Ammon's horn (tissue), 1 donor: ENCODE measurements around the gene F8A2.
"Not testable (repeated sequence)": the region's sequence is repeated elsewhere in the genome, so short reads cannot be mapped to it uniquely, and the experiment has no call there.

Source experiments
- DNase-seq: peaks from one replicate; pipeline ENCODE4 v3.0.0-alpha.2; 2016; ENCODE audit warnings: low spot score

The F8A2 gene

DNA sequence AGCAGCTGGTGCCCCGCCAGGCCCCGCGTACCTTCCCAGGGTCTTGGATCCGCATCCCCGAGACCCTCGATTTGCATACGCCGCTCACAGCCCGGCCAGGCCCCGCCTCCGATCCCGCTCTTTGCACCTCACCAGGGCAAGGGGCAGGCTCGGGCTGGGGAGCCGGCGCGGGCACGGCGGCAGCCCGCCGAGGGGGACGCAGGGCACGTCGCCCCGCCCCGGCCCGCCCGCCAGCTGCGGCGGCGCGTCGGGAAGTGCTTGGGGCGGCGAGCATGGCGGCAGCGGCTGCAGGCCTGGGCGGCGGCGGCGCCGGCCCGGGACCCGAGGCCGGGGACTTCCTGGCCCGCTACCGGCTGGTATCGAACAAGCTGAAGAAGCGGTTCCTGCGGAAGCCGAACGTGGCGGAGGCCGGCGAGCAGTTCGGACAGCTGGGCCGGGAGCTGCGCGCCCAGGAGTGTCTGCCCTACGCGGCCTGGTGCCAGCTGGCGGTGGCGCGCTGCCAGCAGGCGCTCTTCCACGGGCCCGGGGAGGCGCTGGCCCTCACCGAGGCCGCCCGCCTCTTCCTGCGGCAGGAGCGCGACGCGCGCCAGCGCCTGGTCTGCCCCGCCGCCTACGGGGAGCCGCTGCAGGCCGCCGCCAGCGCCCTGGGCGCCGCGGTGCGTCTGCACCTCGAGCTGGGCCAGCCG lies at the start of gene F8A2:
F8A2 (plus strand) TSS at position 253 of the 686 bp plus-strand sequence; CDS start at position 273, 20 bp downstream.
- not testable (repeated sequence) for DNase-seq

DNA sequence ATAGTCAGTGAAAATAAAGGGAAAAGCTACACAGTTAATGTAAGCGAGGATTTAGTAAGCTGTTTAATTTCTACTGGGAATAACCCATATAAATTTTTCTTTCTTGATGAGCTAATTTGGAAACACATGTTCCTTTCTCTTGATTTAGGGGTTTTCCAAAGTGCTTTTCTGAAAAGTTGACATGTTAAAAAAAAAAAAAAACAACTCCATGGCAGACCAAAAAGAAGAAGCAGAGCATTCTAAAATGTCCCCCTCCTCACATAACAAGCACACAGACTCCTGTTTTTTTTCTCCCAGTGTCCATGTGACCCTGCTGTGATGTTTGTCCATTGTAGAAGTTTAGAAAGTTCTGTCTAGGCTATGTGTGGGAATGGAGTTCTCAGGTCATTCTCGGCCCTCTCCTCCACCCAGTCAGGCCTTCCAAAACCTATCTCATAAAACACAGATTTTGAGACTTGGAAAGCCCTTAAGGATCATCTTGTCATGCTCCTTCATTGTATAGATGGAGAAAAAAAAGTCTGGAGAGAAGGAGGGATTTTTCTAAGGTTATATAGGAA lies 48.3 kb upstream of the F8A2 start:
- DNase-seq: no peak

DNA sequence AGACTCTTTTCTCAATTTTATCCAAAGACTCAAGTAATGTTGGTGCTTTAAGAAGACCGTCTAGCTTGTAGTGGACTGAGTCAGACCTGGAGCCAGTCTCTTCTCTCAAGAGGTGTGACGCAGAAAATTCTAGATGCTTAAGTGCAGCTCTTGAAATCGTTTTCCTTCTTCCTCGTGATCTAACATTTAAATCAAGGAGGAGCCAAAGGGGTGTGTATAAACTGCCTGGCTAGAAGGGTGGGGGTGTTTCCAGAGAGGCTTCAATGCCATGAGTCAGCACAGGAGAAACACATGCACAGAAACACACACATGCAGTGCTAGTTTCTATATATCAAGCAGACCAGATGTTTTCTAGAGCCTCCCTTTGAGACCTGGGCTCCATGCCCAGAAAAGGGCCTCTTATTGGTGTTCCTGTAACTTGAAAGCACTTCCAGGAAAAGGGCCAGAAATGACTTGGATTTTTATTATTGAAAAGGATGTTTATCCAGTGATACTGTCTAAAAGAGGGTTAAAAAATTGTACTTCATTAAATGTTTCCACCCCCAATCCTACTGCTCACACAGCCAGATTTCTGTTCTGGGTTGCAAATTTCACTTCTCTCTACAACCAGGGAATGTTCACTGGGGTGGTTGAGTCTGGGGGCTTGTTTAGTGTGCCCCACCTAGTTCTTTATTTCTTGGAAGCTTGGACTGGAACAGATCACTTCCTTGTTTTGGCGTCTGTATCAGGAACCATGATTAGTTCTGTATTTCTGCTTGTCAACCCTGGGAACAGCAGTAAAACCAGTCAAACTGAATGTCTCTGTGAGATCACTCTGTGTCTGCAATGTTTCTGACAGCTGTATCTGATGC lies 47.2 kb upstream of the F8A2 start, which contains the start of gene CLIC2:
CLIC2 (minus strand) TSS at position 129 of the 851 bp plus-strand sequence. CDS start 187 bp downstream, outside the sequence.
- peak; percentile 4 for DNase-seq

DNA sequence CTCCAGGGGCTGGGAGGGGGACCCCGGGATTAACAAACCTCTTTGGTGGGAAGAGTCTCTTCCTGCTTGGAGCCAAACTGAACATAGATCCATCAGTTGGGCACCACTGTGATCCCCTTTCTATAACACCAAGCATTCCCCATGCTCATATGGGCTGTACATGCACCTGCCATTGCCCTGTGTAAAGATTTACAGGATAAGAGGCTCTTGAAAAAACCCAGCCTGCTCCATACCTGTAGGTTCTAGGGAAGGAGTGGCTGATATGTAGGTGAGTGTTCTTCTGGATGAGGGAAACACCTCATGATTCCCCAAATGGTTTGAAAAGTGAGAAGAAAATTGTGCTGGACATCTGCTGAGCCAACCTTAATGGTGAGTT lies 46.6 kb upstream of the F8A2 start:
- not testable (repeated sequence) for DNase-seq

DNA sequence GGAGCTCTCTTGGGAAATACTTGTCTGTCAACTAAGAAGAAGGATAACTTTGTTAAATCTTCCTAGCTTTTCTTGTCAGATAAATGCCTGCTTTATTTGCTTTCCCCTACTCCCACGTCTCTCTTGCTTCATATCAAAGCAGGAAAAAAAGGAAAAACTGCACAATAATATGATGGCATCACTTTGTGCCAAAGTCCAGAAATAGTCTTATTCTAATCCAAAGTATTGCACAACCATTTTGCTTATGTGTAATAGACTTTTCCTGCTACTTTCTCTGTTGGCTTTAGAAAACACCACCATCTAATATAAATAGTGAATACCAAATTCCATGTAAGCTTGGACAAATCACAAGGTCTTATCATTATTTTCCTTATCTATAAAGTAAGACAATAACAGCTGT lies 36.2 kb upstream of the F8A2 start:
- DNase-seq: not testable (repeated sequence)

DNA sequence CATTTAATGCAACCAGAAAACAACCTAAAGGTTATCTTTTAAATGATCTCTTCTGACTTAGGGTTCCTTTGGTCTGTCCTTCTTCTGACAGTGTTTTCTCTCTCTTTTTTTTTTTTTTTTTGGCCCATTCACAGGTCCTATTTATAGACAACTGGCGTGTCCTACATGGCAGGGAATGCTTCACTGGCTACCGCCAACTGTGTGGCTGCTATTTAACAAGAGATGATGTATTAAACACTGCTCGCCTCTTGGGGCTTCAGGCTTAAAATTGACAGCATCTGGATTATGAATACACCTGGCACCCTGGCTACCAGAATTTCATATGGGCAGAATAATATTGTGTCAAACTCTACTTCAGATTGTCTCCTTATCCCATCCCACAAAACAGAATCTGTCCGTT lies 32.4 kb upstream of the F8A2 start:
- DNase-seq: not testable (repeated sequence)

DNA sequence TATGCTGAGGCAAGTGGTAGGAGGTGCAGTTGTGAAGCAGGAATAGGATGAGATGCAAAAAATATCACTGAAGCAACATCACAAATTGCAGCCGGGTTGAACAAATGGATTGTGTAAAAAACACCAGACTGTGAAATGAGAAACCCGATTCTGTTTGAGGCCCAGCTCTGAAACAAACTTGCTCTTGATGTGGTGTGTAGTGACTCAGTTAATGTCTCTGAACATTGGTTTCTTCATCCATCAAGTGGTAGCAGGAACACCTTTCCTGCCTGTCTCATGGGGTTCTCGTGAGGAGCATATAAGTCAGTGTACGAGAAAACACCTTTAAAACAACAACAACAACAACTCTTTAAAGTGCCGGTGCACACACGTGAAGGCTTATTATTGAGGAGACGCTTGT lies 18.2 kb upstream of the F8A2 start:
- DNase-seq: not testable (repeated sequence)

DNA sequence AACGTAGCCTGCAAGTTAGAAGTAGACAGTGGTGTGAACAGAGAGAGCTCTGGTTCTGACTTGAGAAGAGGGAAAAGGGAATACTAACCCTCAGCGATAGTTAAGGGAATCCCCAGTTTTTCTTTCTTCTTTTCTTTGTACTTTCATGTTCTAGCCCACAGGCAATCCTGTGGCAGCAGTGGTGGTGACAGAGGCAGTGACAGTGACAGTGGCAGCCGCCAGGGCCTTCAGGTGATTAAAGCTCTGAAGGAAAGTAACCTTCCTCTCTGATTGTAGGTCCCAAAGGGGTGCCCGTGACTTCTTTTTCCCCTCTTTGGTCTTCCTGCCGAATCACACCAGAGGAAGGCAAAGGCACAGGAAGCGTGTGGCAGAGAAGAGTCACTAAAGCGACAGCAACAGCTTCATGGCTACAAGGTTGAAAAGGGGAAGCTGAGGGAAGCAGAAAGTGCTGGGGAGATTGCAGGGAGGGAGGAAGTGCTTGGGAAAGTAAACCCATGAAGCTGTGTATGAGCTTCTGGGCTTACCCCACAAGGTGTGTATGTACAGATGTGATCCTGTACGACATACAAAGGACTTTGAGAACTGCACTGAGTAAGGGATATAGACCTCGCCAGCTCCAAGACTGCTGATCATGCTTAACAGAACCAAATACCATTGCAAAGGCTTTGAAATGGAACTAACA lies 8.0 kb upstream of the F8A2 start:
- not testable (repeated sequence) for DNase-seq

DNA sequence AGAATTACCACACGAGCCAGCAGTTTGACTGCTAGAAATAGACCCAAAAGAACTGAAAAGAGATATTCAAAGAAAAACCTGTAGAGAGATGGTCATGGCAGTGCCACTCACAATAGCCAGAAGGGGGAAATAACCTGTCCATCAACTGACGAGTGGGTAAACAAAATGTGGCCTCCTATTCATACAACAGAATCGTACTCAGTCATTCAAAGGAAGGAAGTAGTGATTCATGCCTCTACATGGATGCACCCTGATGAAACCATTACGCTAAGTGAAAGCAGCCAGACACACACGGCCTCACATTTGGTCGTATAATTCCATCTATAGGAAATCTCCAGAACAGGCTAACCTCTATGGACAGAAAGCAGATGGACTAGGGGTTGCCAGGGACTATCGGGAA lies 2.1 kb upstream of the F8A2 start:
- not testable (repeated sequence) for DNase-seq

DNA sequence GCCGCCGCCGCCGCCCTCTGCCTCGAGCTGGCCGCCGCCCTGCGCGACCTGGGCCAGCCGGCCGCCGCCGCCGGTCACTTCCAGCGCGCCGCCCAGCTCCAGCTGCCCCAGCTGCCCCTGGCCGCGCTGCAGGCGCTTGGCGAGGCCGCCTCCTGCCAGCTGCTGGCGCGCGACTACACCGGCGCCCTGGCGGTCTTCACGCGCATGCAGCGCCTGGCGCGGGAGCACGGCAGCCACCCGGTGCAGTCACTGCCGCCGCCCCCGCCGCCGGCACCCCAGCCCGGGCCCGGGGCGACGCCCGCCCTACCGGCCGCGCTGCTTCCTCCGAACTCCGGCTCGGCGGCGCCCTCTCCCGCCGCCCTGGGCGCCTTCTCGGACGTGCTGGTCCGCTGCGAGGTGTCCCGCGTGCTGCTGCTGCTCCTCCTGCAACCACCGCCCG lies 653 bp downstream of the F8A2 start:
- DNase-seq: not testable (repeated sequence)

DNA sequence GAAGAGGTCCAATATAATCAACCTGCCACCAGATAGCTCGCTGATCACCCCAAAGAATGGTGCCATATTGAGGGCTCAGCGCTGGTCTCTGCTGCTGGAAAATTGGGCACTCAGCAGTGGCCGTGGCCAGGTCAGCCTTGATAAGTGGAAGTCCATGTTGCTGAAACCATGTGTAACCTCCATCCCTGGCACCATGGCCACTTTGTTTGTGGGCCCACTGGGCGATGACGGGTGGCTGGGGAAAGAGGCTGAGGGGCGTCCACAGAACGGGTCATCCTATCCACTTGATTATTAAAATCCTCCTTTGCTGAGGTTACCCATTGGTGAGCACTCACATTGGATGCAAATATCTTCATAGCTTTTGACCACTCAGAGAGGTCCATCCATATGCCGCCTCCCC lies 7.7 kb downstream of the F8A2 start:
- no peak for DNase-seq

DNA sequence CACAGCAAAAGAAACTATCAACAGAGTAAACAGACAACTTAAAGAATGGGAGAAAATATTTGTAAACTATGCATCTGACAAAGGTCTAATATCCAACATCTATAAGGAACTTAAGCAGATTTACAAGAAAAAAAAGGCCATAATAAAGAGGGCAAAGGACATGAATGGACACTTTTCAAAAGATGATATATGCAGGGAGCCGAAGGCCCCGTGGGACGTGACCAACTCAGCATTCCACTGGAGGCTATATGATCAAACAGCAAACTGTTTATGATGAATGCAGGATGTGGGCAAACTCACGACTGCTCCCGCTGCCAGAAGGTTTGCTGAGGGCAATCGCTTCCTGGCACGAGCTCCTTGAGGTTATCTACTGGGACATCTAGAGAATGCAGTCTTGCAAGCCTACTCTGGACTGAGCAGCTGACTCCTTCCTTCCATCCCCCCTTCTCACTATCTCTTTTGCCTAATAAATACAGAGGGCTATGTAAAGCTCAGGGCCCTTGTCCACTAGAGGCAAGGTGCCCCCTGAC lies 12.9 kb downstream of the F8A2 start:
- DNase-seq: not testable (repeated sequence)

DNA sequence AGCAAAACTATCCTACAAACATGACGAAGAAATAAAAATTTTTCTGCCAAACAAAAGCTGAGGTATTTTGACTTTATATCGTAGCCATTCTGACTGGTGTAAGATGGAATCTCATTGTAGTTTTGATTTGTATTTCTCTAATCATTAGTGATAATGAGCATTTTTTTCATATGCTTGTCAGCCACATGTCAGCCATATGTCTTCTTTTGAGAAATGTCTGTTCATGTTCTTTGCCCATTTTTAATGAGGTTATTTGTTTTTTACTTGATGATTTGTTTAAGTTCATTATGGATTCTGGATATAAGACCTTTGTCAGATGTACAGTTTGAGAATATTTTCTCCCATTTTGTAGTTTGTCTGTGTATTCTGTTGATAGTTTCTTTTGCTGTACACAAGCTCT lies 24.5 kb downstream of the F8A2 start:
- DNase-seq: no peak

DNA sequence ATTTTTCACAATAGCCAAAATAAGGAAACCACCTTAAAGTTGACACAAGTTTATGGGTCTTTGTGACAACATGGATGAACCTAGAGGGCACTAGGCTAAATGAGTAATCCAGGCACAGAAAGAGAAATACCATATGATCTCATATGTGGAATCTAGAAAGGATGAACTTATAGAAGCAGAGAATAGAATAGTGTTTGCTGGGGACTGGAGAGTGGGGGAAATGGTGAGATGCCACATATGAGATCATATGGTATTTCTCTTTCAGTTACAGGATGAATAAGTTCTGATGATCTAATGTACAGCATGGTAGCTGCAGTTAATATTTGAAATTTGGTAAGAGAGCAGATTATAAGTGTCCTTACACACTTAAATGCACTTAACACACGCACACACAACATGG lies 35.9 kb downstream of the F8A2 start:
- DNase-seq: no peak
